Fibroblast of peridontal ligament (primary cell): ENCODE data around the gene MBNL2.
A peak's percentile ranks its signal among the peaks of the same experiment; 100 is the strongest.

Experiments used
- DNase-seq: peaks from one replicate; pipeline ENCODE4 v3.0.0-alpha.2; 2010; ENCODE audit errors: extremely low read depth

MBNL2 gene

GRCh38 chr13:97253581-97254293, 31.6 kb downstream of the MBNL2 start:
- DNase-seq: no peak

GRCh38 chr13:97254816-97255215, 32.7 kb downstream of the MBNL2 start:
- peak; percentile 51 for DNase-seq

DNA sequence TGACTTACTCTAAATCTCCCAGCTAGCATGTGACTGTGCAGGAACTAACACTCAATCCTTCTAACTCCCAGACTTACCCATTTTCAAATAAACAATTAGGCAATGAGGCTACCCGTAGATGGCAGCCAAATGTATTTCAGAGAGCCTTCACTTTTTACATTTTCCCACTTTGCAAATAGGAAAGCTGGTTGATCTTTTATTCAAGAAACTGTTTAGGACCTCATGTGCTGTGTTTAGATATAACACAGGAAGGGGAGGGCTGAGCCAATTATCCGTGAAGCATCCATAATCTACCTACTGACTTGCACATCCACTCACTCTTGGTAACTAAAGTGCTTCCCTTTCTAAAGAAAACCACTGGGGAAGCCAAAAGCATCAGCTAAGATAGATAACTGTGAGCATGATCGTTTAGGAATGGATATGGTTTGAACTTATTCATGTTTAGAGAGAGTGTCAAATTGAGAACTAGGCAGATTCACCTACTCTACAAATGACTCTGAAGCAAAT, 33.4 kb downstream of the MBNL2 start:
- peak; percentile 27 for DNase-seq

DNA sequence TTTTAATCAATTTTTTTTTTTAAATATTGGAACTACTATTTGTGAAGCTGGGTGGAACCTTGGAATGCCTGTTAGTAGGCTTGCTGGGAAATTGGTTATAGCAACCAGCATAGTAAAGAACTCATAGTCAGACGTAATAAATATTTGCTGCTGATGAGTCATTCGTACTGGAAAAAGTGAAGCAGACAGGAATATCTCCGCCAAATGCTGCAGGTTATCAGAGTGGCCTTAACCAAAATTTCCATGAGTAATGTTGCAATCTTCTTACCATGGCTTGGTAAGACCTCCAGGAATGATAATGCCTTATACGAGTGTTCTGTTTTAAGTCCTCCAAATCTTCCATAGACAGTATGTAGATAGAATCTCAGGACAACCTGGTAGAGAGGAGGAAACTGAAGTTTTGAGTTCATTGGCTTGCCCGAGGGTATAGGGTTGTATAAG, 34.2 kb downstream of the MBNL2 start:
- peak; percentile 93 for DNase-seq

DNA sequence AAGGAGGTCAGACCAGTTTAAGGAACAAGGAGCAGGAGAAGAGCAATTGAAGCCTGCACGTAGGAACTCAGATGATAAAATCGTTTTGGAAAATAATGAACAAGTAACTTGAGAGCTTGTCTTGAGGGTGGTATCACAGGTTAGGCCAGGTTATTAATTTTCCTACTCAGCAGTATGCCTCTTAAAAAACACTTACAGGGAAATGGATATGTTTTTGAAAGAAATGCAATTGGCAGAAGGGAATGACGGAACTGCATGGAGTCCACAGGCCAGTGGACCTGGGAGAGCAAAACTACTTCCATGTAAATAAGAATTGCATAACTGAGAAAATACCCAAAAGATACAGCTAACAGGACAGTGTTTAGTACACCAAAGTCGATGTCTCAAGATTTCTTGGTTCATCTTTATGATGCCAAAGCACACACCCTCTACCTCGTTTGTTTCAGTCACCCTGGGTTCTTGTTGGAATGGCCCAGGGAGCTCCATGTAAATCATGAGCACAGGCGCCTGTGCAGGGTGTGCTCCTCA, 35.2 kb downstream of the MBNL2 start:
- DNase-seq: no peak

DNA sequence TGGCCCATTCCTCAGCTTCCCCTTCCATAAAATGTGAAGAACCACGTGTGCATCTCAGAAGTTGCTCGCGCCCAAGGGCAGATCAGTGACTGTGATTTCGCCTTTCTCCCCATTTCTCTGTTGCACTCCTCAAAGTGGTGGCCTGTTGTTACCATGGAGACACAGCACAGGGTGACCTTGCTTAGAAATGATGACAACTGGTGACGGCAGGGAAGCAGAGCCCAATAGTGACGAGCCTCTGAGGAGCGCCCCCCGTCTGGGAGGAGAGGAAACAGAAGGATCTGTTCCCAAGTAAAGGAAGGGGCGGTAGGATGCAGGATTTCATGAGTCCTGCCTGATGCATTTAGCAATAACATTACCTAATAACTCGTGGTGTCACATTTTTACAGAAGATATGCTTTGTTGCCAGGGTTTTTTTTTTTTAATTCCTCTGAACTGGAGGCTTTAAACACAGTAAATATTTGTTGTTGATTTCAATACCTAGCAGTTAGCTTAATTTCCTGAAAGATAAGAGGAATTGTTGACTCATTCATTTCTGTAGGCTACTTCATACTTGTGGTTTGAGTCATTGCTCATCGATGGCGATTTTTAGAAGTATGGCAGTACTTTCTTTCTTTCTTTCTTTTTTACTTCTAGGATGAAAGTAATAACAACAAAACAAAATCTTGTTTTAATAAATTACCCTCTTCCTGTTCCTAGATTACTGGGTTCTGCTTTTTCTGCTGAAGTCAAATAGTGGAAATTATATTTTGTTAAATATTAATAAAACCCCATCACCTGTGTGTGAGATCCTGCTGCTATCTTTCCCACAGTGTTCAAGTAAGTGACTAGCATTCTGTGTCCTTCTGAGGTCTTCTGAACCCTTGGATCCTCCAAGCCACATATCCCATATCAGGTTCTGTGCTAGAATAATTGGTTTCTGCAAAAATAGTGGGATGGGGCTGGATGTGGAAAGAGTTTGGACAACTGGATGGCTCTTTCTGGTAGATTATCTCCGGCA, 36.0 kb downstream of the MBNL2 start:
- peak; percentile 82 for DNase-seq

DNA sequence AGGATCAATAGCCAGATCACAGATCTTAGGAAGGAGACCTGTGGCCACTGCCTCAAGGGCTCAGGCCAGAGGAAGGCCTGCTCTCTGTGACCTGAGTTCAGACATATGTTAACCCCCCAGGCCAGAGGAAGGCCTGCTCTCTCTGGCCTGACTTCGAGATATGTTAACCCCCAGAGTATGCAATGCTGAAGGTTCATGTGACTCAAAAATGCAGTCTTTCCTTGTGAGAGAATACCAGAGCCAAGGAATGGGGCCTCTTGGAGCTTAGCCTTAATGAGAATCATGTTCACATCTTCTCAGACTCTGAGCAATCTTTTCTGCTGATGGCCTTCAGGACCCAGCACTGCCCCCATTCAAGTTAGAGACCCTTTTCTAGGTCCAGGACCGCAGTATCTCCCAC, 36.7 kb downstream of the MBNL2 start:
- peak; percentile 73 for DNase-seq

- DNase-seq: no peak
Measured at GRCh38 chr13:97259410-97259797, 37.3 kb downstream of the MBNL2 start.

GRCh38 chr13:97259798-97260714, 37.9 kb downstream of the MBNL2 start:
- peak; percentile 29 for DNase-seq

DNA sequence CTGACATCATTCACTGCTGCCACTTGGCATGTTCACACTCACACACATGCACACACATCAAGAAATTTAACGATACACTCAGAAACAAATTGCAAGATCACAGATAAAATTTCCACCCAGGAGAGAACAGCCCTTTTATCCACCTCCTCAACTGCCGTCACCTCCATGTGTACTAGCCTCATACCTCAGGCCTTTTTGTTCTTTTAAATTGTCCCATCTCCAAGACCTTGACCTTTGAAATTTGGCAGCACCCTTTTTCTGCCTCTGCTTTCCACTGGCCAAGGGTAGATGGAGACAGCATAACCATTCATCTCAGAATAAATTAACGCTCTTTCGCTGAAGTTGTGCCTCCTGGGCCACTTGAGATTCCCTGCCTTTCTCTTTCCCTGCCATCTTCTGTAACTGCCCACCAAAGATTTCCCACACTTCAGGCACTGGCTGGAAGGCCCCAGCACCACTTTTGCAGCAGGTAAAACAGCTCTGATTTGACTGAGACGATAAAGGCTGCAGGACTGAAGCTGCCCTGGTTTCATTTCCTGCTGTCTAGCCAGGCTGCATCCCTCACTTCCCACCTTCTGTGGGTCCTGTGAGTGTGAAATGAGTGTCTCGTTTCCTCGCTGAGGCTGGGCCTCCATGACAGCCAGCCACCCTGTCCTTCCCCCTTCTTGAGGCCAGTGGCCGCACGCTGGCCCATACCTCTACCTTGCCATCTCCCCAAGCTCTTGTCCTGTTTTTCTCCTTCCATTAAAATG, 39.3 kb downstream of the MBNL2 start:
- no peak for DNase-seq

- no peak for DNase-seq
Measured at GRCh38 chr13:97262058-97262457, 39.9 kb downstream of the MBNL2 start.

- no peak for DNase-seq
Measured at GRCh38 chr13:97263160-97263559, 41.0 kb downstream of the MBNL2 start.

- no peak for DNase-seq
Measured at GRCh38 chr13:97264663-97265062, 42.5 kb downstream of the MBNL2 start.

- DNase-seq: no peak
Measured at GRCh38 chr13:97266332-97266731, 44.2 kb downstream of the MBNL2 start.

DNA sequence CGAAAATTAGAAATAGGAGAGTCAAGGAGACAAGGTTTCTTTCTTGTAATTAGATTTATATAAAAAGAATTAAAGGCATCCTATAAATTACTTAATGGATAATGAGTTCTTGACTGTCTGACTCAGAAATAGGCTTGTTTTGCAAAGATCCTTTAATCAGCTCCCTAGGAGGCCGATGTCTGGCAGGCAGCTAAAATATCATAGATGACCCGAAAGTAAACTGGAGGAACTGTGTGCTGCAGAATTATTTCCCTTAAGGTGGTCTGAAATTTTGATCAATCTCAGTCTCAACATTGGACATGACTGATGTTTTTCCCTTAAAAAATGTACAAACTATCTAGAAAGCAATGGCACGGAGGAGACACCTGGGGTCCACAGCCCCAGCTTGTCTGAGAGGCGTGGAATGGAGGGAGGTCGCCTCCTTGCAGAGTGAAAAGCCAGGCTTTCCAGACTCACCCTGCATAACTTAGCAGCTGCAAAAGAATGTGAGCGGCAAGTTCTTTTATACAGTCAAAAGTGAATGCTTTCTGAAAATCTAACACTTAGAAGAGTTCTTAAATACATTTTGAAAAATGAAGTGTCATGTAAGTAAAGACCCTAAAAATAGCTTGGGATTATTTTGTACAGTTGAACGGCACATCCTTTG, 44.8 kb downstream of the MBNL2 start:
- DNase-seq: no peak

GRCh38 chr13:97267418-97268059, 45.4 kb downstream of the MBNL2 start:
- no peak for DNase-seq

DNA sequence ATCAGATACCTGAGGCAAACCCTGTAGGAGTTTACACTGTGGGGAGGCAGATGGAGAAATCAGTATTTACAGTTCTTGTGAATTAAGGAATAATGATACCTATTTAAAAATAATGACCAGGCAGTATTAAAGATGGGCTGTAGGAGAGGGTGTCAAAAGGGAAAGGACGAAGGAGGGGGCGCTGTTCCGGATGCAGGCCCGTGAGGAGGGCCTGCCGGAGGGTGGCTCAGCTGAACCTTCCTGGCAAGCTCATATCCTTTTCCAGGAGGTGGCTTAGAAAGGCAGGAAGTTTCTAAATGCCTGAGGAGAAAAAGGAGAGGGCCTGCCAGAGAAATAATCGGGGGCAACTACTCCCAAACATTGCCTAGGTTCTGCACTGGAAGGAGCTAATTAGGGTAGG, 46.6 kb downstream of the MBNL2 start:
- no peak for DNase-seq

DNA sequence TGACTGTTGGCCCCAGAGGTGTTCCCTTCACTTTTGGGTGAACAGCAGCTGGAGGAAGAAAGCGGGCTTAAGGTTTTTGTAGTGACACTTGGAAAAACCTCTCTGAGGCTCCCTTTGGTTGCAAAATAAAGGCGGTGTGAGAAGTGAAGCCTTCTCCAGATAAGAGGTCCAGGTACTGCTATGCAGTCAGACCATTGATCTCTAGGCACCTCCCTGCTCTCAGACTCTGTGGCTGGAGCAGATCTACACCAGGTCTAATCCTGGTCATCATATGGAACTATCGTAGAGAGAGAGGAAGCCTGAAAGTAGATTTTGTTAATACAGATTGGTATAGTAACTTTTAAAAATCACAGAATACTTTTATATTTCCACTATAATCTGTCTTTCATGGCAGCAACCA, 47.5 kb downstream of the MBNL2 start:
- no peak for DNase-seq

DNA sequence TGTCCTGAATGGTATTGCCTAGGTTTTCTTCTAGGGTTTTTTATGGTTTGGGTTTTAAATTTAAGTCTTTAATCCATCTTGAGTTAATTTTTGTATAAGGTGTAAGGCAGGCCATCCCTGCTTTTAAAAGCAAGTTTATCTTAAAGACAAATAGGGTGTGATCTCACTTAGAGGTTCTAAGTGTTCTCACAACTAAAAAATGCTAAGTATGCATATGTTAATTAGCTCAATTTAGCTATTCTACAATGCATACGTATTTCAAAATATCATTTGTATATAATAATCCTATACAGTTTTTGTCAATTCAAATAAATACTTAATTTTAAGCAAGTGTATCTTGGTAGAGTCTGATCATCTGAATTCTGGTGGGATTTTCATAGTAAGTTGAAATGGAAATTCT, 50.4 kb downstream of the MBNL2 start:
- DNase-seq: no peak
